PC-9 (cell line): Measurements from ENCODE around the gene TMEM272. TPM values are rescaled to one million over a fixed set of nuclear protein-coding genes. Genes with fewer than 3 reads are reported as not detected.

Source experiments
- BruUV-seq: library from RNA; stranded (reverse); fragments of 400-500 nt; replicated peaks from 2 replicates; lab custom pipeline; 2021; lab: Mats Ljungman, UMichigan
- CTCF ChIA-PET: fragments of 300-600 bp; sonication (Branson Sonifier 250); formaldehyde crosslinking; loops from one replicate; lab custom pipeline; 2022; ENCODE audit warnings: antibody characterized with exemption; lab: Charles Lee
- POLR2A ChIA-PET: fragments of 300-600 bp; sonication (Branson Sonifier 250); formaldehyde crosslinking; loops from one replicate; lab custom pipeline; 2022; ENCODE audit warnings: antibody characterized with exemption; ENCODE audit not compliant: unreplicated experiment; lab: Charles Lee
- DNase-seq, 2 experiments: peaks; one replicate each; pipeline versions ENCODE4 v3.0.0 to v3.0.0-alpha.2; 2015 to 2022; ENCODE audit warnings: mixed read lengths in 1 of 2
- H2AFZ ChIP-seq: fragments of 200-600 bp; sonication (generic); 2 replicates; pipeline ENCODE4 v1.8.1; 2017; ENCODE audit warnings: antibody characterized with exemption
- H3F3A ChIP-seq: fragments of 200-600 bp; sonication (generic); 2 replicates; pipeline ENCODE4 v1.8.1; 2017; ENCODE audit warnings: antibody characterized with exemption, mild to moderate bottlenecking, low read depth; ENCODE audit not compliant: insufficient read depth
- H3K27ac ChIP-seq: fragments of 200-600 bp; sonication (generic); 2 replicates; pipeline ENCODE4 v1.6.1; 2016; ENCODE audit warnings: mixed run types
- H3K27me3 ChIP-seq: fragments of 200-600 bp; sonication (generic); 2 replicates; pipeline ENCODE4 v1.6.1; 2016; ENCODE audit warnings: low read depth, mixed run types; ENCODE audit not compliant: insufficient read depth
- H3K36me3 ChIP-seq: fragments of 200-600 bp; sonication (generic); 2 replicates; pipeline ENCODE4 v1.6.1; 2016; ENCODE audit warnings: low read depth, mixed run types
- H3K4me1 ChIP-seq: fragments of 200-600 bp; sonication (generic); replicated peaks from 2 replicates; pipeline ENCODE4 v1.6.1; 2016; ENCODE audit warnings: mixed run types; ENCODE audit not compliant: insufficient read depth
- H3K4me2 ChIP-seq: fragments of 200-600 bp; sonication (generic); 2 replicates; pipeline ENCODE4 v1.6.1; 2017; ENCODE audit warnings: mixed run types
- H3K4me3 ChIP-seq: fragments of 200-600 bp; sonication (generic); 2 replicates; pipeline ENCODE4 v1.6.1; 2016; ENCODE audit warnings: mixed run types
- H3K79me2 ChIP-seq: fragments of 200-600 bp; sonication (generic); 2 replicates; pipeline ENCODE4 v1.6.1; 2017; ENCODE audit warnings: low read depth, mixed run types
- H3K9me2 ChIP-seq: fragments of 200-600 bp; sonication (generic); 2 replicates; pipeline ENCODE4 v1.8.1; 2017; ENCODE audit warnings: mild to moderate bottlenecking; ENCODE audit not compliant: insufficient read depth
- H3K9me3 ChIP-seq: fragments of 200-600 bp; sonication (generic); 2 replicates; pipeline ENCODE4 v1.8.1; 2016; ENCODE audit warnings: low read depth; ENCODE audit not compliant: insufficient read depth
- H4K20me1 ChIP-seq: fragments of 200-600 bp; sonication (generic); 2 replicates; pipeline ENCODE4 v1.8.1; 2017; ENCODE audit not compliant: insufficient read depth
- CTCF ChIP-seq: fragments of 200-600 bp; sonication (generic); conservative IDR thresholded peaks from 2 replicates; pipeline ENCODE4 v1.6.1; 2017; ENCODE audit warnings: mixed run types, antibody characterized with exemption, mild to moderate bottlenecking, moderate library complexity
- EZH2 ChIP-seq: fragments of 200-600 bp; sonication (generic); IDR thresholded peaks from 2 replicates; pipeline ENCODE4 v1.8.0; 2017; ENCODE audit warnings: antibody characterized with exemption, low read depth
- intact Hi-C: fragments of 100-400 bp; cut with micrococcal nuclease; formaldehyde crosslinking; loops from one replicate; pipeline ENCODE4 v1.10.0; 2022; ENCODE audit not compliant: unreplicated experiment
- total RNA-seq: library from RNA; stranded (reverse); gene quantifications from 2 replicates; pipeline ENCODE4 v1.2.3, GENCODE V29; 2021

TMEM272 gene
- total RNA-seq, 1 experiment from 2014 or later = not detected

- Histone ChIP-seq H3K9me3 (peaks cover 4% of the 10 kb centered on the region; the same call in 1 of the 2 replicates), H3F3A (peaks cover 4% of the 10 kb centered on the region), H4K20me1 (no peaks in the 10 kb centered on the region), H3K4me1 (peaks cover 18% of the 10 kb centered on the region), H3K4me2 (peak overlapping the region; percentile 51), H3K36me3 (0 out of 2 replicates have a peak, but pooled peaks cover 2% of the 10 kb centered on the region), H2AFZ (no peak overlapping the region), H3K79me2 (no peaks in the 10 kb centered on the region), H3K27ac (no peak overlapping the region), H3K4me3 (no peak overlapping the region; the same call in 1 of the 2 replicates), H3K27me3 (0 out of 2 replicates have a peak, but pooled peaks cover 3% of the 10 kb centered on the region), H3K9me2 (no peaks in the 10 kb centered on the region)
- no TSS peak for BruUV-seq
- CTCF ChIA-PET = no interaction called here
- intact Hi-C loops = no loop called here
- POLR2A ChIA-PET = no interaction called here
- peak in 1 of 2 experiments; percentile 71 for DNase-seq
- TF ChIP-seq EZH2 = no peak
- no peak for TF ChIP-seq CTCF
Observed at GRCh38 chr13:51858433-51859247, 13.7 kb upstream of the TMEM272 start.

- H3K4me3 ChIP-seq = no peak overlapping the region
- H3K27ac ChIP-seq = no peak overlapping the region
- no TSS peak for BruUV-seq
- H4K20me1 ChIP-seq = no peaks in the 10 kb centered on the region
- no peaks in the 10 kb centered on the region for H3K9me2 ChIP-seq
- intact Hi-C loops = no loop called here
- 0 out of 2 replicates have a peak, but pooled peaks cover 5% of the 10 kb centered on the region for H3K27me3 ChIP-seq
- no peak overlapping the region for H2AFZ ChIP-seq
- CTCF ChIA-PET = no interaction called here
- H3K9me3 ChIP-seq = peaks cover 4% of the 10 kb centered on the region; the same call in 1 of the 2 replicates
- 0 out of 2 replicates have a peak, but pooled peaks cover 2% of the 10 kb centered on the region for H3K36me3 ChIP-seq
- peaks cover 18% of the 10 kb centered on the region for H3K4me1 ChIP-seq
- no peaks in the 10 kb centered on the region for H3K79me2 ChIP-seq
- DNase-seq = peak in 1 of 2 experiments; percentile 41
- H3K4me2 ChIP-seq = no peak overlapping the region
- TF ChIP-seq CTCF (no peak), EZH2 (no peak)
- H3F3A ChIP-seq = peaks cover 4% of the 10 kb centered on the region
- POLR2A ChIA-PET = no interaction called here
Observed at GRCh38 chr13:51856998-51857397, 12.0 kb upstream of the TMEM272 start.

GRCh38 chr13:51856027-51856736, 11.2 kb upstream of the TMEM272 start:
- H2AFZ ChIP-seq = no peak overlapping the region
- intact Hi-C loops = no loop called here
- CTCF ChIA-PET = no interaction called here
- peaks cover 4% of the 10 kb centered on the region for H3F3A ChIP-seq
- H3K4me2 ChIP-seq = no peak overlapping the region
- no peaks in the 10 kb centered on the region for H4K20me1 ChIP-seq
- H3K36me3 ChIP-seq = 0 out of 2 replicates have a peak, but pooled peaks cover 2% of the 10 kb centered on the region
- BruUV-seq = no TSS peak
- peaks cover 18% of the 10 kb centered on the region for H3K4me1 ChIP-seq
- H3K27me3 ChIP-seq = 0 out of 2 replicates have a peak, but pooled peaks cover 5% of the 10 kb centered on the region
- H3K9me3 ChIP-seq = peaks cover 4% of the 10 kb centered on the region; the same call in 1 of the 2 replicates
- H3K4me3 ChIP-seq = no peak overlapping the region
- H3K79me2 ChIP-seq = no peaks in the 10 kb centered on the region
- no peak for TF ChIP-seq CTCF
- DNase-seq = peak in 1 of 2 experiments; percentile 55
- no peak overlapping the region for H3K27ac ChIP-seq
- POLR2A ChIA-PET = no interaction called here
- H3K9me2 ChIP-seq = no peaks in the 10 kb centered on the region
